COLO829 (cell line): ENCODE measurements around the gene CCDC74B.
A peak's percentile ranks its signal among the peaks of the same experiment; 100 is the strongest.
"Not testable (repeated sequence)": the region's sequence is repeated elsewhere in the genome, so short reads cannot be mapped to it uniquely, and the experiment has no call there.

Source experiments
- DNase-seq: peaks from one replicate; pipeline ENCODE4 v3.0.0; 2012; ENCODE audit warnings: low spot score

CCDC74B gene

GRCh38 chr2:130145006-130145414, at the start of gene CCDC74B:
Gene CCDC74B, minus strand, starts transcription at chr2:130145112. Its CDS starts 116 bp downstream, at chr2:130144996.
- DNase-seq: not testable (repeated sequence)

GRCh38 chr2:130193824-130194223, 48.9 kb upstream of the CCDC74B start:
- DNase-seq: not testable (repeated sequence)

DNA sequence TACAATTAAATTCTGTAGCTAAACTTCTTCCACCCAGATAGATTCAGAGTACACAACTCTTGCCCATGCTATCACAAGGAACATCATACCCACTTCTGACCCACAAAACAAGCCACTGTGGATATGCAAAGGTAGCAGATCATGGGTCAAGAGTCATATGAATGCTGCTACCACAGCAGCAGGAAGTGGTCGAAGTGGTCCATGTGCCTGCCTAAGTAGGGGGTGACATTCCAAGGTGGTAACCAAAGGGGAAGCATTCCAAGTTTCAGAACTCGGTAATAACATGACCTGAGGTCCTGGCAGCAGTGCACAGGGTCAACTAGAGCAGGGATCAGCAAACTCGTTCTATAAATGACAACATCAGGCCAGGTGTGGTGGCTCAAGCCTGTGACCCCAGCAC, 47.5 kb upstream of the CCDC74B start:
- not testable (repeated sequence) for DNase-seq

DNA sequence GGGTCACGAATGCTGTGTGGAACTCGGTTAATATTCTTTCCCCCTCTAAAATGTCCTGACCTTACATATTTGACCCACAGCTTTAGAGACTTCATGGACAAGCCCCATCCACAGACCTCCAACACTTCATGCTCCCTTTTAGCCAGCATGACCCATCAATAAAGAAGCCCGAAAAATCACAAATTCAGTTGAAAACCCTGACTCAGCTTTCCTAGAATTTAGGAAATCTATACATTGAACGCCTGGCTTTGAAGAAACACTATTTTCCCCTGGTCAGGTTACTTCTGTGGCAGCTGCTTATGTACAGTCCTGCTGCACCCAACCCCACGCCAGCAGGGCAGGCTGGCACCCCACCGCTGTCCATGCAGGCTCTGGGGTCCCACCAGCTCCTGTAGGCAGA, 46.4 kb upstream of the CCDC74B start:
- DNase-seq: not testable (repeated sequence)

DNA sequence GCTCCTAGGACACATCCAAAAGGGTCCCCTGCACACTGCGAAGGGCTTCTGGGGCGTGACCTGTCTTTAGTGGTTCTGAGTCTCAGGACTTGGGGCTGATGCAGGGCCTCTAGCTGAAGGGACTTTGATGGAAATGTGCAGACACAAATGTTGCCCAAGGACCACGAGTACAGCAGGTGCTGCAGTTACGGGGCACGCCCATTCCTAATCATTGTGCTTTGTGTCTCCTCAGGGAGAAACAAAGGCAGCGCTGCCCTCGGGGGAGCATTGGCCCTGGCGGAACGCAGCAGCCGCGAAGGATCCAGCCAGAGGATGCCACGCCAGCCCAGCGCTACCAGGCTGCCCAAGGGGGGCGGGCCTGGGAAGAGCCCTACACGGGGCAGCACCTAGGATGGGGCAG, 45.3 kb upstream of the CCDC74B start:
- DNase-seq: no peak

DNA sequence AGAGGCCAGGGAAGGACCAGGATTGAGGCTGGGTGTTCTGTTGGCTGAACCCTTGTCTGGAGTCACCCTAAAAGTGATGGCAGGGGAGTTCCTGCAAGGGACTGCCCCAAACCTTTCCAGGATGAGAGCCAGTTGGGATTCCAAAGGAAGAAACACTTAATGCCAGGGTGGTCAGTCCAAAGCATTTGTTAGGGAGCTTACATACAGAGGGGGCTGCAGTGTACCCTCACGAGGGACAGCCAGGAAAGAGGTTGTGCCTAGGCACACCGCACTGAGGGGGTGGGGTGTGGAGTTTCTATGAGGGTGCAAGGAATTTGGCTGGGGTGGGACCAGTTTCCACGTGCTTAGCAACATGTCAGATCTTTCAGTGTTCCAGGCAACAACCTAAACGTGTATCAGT, 44.0 kb upstream of the CCDC74B start:
- not testable (repeated sequence) for DNase-seq

DNA sequence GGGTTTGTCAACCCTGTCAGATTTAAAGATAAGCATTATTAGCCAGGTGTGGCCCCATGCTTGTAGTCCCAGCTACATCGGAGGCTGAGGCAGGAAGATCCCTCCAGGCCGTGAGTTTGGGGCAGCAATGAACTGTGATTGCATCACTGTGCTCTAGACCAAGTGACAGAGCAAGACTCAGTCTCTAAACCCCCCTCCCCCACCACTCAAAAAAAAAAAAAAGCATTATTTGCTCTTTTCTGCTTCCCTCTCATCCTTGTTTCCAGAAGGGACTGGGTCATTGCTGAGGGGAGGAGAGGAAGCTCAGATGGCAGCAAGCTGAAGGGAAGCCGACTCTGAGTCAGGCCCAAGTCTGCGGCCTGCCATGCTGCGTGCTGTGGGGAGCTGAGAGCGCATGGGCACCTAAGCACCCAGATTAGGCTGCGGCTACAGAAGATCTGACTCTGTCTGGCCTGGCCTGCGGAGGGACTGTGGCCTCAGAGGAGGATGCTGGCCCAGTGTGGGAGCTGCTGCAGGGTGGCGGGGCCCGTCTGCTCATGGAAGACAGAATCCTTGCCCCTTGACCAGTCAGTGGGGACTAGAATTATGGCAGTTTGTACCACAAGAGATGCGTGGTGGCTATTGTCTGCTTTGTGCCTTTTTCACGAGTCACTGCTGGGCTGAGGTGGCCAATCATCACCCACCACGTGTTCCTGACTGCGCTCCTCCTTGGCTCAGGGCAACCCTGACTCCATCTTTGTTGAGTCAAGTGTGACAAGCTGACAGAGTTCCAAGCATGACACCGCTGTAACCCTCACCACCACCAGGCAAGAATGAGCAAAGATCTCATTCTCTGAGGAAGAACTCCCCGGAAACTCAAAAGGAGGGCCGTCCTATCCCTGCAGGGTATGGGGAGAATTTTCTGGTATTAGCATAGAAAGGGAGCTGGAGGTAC, 43.2 kb upstream of the CCDC74B start:
- DNase-seq: not testable (repeated sequence)

- DNase-seq: no peak
These were observed 42.4 kb upstream of the CCDC74B start for GRCh38 chr2:130187268-130187667.

DNA sequence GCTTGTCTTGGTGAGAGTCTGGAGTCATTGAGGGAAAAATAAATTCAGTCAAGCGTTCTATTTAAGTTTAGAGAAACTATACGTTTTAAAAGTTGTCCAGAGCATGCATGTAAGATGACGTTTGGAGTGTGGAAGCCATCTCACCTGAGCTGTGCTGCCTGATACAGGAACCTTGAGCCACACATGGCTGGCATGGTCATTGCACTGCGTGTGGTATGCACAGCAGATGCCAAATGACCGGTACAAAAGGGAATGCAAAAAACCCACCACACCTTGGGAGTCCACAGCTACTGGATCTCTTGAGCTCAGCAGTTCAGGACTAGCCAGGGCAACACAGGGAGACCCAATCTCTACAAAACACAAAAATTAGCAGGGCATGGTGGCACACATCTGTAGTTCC, 41.5 kb upstream of the CCDC74B start:
- no peak for DNase-seq

GRCh38 chr2:130185896-130186295, 41.0 kb upstream of the CCDC74B start:
- no peak for DNase-seq

DNA sequence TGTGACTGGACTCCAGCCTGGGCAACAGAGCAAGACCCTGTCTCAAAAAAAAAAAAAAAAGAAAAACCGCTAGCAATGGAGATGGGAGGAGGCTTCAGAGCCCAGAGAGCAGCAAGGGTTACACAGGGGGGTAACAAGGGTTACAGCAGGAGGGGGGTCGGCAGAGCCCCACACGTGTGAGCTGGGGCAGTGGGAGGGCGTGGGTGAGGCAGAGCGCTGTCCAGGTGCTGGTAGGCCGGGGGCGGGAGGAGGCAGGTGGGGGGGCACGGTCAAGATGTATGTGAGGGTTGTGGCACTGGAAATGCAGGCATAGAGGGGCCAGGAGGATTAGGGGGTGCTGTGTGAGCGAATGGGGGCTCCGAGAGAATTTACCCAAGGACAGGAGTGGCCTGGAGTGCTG, 40.5 kb upstream of the CCDC74B start:
- no peak for DNase-seq

- DNase-seq: no peak
These were observed 38.8 kb upstream of the CCDC74B start for GRCh38 chr2:130183512-130184373.

DNA sequence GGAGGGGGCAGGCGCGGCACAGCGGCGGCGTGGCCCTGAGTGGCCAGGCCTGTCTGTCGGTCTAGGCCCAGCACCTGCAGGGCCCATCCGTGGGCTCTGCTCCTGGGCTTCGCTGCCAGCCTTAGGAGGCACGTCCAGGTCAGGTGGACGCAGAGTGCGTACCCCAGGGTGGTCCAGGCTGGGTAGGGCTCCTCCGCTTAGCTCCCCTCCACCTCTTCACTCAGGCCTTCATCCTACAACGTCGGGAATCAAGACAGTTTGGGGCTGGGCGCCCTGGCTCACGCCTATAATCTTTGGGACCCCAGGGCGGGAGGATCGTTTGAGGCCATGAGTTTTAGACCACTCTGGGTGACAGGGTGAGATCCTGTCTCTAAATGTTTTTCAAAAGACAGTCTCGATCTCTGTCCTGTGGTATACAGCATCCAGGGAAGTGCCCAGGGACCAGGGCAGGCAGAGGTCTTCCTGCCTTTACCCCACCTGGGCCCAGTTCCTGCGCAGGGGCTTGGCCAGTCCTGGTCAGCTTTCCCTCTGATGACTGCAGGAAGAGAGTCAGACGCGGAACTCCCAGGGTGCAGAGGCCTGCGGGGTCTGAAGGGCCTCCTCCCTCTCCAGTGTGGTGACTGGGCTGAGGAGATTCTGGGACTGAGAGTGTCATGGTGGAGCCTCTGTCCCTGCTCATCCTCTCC, 38.1 kb upstream of the CCDC74B start:
- not testable (repeated sequence) for DNase-seq

GRCh38 chr2:130181880-130182682, 37.2 kb upstream of the CCDC74B start, which contains the start of gene MZT2B:
Gene MZT2B, plus strand, starts transcription at chr2:130182262. Its CDS starts 21 bp downstream, at chr2:130182283.
- peak; percentile 66 for DNase-seq

DNA sequence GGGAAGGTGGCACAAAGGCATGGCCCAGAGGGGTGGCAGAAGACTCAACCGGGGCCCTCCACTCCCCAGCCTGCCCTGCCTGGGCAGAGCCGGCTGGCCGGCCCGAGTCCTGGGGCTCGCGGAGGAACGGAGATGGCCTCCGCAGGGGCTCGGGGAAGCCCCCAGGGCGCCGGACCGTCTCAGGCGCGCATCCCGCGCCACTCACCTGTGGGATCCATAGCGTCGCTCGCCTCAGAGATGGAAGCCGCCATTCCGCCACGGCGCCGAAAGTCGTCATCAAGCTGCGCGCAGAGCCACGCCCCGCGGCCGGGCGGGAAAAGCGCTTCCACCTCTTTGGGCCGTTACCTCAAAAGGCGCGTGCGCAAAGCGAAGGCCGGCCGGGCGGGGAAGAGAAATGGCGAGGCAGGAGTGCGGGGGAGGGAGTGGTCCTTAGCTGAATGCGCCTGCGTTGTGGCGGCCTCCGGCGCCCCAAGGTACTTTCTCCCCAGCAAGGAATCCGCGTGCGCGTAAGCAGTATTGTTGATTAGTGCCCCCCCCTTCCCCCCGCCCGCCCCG, 36.5 kb upstream of the CCDC74B start, which contains the start of gene SMPD4:
TSS of gene SMPD4 (minus strand) at position 278 of the 555 bp plus-strand sequence. CDS start 5,010 bp downstream, outside the sequence.
- DNase-seq: peak; percentile 94

- not testable (repeated sequence) for DNase-seq
These were observed 35.8 kb upstream of the CCDC74B start for GRCh38 chr2:130180404-130181324.

DNA sequence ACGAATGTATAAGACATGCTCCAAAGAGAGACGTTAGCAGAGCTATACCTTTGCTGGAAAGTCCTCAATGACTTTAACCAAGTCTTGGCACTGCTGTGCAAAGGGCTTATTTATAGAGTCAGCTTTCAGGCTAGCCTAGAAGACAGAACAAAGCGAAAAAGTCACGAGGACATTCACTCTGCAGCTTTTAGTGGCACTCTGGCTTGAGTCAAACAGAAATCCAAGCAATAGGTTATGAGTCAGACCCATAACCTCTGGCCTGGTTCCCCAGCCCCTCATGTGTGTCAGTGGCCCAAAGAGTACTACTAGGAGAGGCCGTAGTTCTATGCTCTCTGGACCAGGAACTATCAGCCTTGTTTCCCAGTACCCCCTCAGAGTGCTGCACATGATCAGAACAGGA, 30.0 kb upstream of the CCDC74B start:
- not testable (repeated sequence) for DNase-seq

GRCh38 chr2:130169896-130170295, 25.0 kb upstream of the CCDC74B start:
- DNase-seq: no peak

GRCh38 chr2:130169163-130169562, 24.3 kb upstream of the CCDC74B start:
- not testable (repeated sequence) for DNase-seq
